Mesenteric fat pad (tissue), 1 donor: ENCODE data around the gene ETFA. TPM values are rescaled to one million over a fixed set of nuclear protein-coding genes. Genes with fewer than 3 reads are reported as not detected.
"Not testable (repeated sequence)": the region's sequence is repeated elsewhere in the genome, so short reads cannot be mapped to it uniquely, and the experiment has no call there.

Experiments
- DNase-seq: peaks from one replicate; pipeline ENCODE4 v3.0.0-alpha.2; 2020; ENCODE audit warnings: low spot score
- total RNA-seq: library from RNA; stranded (reverse); fragmentation: NEBNext Ultra II Directional; extraction: Animal tissue kit (Norgen Biotek cat#: 25700); gene quantifications from one replicate; pipeline ENCODE4 v1.2.1, GENCODE V29; 2021
- donor health status: DM: yes; HTN: yes; CAD: no.

The ETFA gene
- total RNA-seq, 1 donor from 2014 or later, result 192 TPM

GRCh38 chr15:76327191-76328105 lies 16.2 kb upstream of the ETFA start:
- no peak for DNase-seq

- no peak for DNase-seq
These were observed 14.4 kb upstream of the ETFA start for GRCh38 chr15:76325704-76326103.

- no peak for DNase-seq
These were observed 12.8 kb upstream of the ETFA start for GRCh38 chr15:76324066-76324465.

GRCh38 chr15:76321602-76322001 lies 10.3 kb upstream of the ETFA start:
- no peak for DNase-seq

- DNase-seq, result no peak
These were observed 9.9 kb upstream of the ETFA start for GRCh38 chr15:76321171-76321570.

GRCh38 chr15:76320012-76320411 lies 8.7 kb upstream of the ETFA start:
- no peak for DNase-seq

- DNase-seq, result no peak
These were observed 2.5 kb upstream of the ETFA start for GRCh38 chr15:76313731-76314130.

GRCh38 chr15:76313175-76313567 lies 1.9 kb upstream of the ETFA start:
- not testable (repeated sequence) for DNase-seq

- DNase-seq, result no peak
These were observed 1.4 kb upstream of the ETFA start for GRCh38 chr15:76312540-76313174.

- no peak for DNase-seq
These were observed 682 bp downstream of the ETFA start for GRCh38 chr15:76310475-76311099.

- no peak for DNase-seq
These were observed 1.5 kb downstream of the ETFA start for GRCh38 chr15:76309601-76310330.

GRCh38 chr15:76303909-76304308 lies 7.4 kb downstream of the ETFA start:
- DNase-seq, result no peak

- DNase-seq, result no peak
These were observed 11.5 kb downstream of the ETFA start for GRCh38 chr15:76299786-76300185.

GRCh38 chr15:76298986-76299385 lies 12.3 kb downstream of the ETFA start:
- no peak for DNase-seq

GRCh38 chr15:76297951-76298350 lies 13.3 kb downstream of the ETFA start:
- DNase-seq, result not testable (repeated sequence)

- DNase-seq, result no peak
These were observed 14.4 kb downstream of the ETFA start for GRCh38 chr15:76296849-76297248.

GRCh38 chr15:76294463-76294862 lies 16.8 kb downstream of the ETFA start:
- not testable (repeated sequence) for DNase-seq

GRCh38 chr15:76293361-76293760 lies 17.9 kb downstream of the ETFA start:
- DNase-seq, result no peak

- no peak for DNase-seq
These were observed 21.7 kb downstream of the ETFA start for GRCh38 chr15:76289582-76289981.

- no peak for DNase-seq
These were observed 24.9 kb downstream of the ETFA start for GRCh38 chr15:76286271-76286879.

- DNase-seq, result no peak
These were observed 25.9 kb downstream of the ETFA start for GRCh38 chr15:76285241-76285825.
